ENCODE measurements around the gene GRM1. TPM values are rescaled to one million over a fixed set of nuclear protein-coding genes. Genes with fewer than 3 reads are reported as not detected.

The GRM1 gene
- total RNA-seq, 4 donors from 2014 or later, result under 0.01 to 0.19 TPM; not detected in 2

DNA sequence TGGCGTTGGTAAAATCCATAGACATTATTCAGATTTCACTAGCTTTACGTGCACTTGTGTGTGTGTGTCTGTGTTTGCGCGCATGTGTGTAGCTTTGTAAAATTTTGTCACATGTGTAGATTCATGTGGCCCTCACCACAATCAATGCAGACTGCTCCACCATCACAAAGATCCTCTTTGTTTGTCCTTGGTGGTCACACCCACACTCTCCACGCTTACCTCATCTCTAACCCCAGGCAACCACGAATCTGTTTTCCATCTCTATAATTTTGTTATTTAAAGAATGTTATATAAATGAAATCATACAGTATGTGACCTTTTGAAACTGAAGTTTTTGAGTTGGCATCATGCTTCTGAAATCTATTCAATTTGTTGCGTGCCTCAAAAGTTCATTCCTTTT is 58.5 kb downstream of the GRM1 start:
- Histone ChIP-seq H3K27ac (replicated peaks in 1 of 4) (no peak overlapping the region), H3K27me3 (no peaks in the 10 kb centered on the region), H3K9me3 (no peaks in the 10 kb centered on the region), H3K4me1 (no peaks in the 10 kb centered on the region), H3K36me3 (no peaks in the 10 kb centered on the region), H3K4me3 (no peak overlapping the region)
- intact Hi-C loops (cut with DNase I), result no loop called here
- TF ChIP-seq EP300 (IDR thresholded peaks at IDR 0.05) (no peak), POLR2A (IDR thresholded peaks at IDR 0.05; ENCODE audit: low read depth) (no peak), POLR2AphosphoS5 (IDR thresholded peaks at IDR 0.05) (no peak)
- TF ChIP-seq, protein P1, sequence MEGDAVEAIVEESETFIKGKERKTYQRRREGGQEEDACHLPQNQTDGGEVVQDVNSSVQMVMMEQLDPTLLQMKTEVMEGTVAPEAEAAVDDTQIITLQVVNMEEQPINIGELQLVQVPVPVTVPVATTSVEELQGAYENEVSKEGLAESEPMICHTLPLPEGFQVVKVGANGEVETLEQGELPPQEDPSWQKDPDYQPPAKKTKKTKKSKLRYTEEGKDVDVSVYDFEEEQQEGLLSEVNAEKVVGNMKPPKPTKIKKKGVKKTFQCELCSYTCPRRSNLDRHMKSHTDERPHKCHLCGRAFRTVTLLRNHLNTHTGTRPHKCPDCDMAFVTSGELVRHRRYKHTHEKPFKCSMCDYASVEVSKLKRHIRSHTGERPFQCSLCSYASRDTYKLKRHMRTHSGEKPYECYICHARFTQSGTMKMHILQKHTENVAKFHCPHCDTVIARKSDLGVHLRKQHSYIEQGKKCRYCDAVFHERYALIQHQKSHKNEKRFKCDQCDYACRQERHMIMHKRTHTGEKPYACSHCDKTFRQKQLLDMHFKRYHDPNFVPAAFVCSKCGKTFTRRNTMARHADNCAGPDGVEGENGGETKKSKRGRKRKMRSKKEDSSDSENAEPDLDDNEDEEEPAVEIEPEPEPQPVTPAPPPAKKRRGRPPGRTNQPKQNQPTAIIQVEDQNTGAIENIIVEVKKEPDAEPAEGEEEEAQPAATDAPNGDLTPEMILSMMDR (IDR thresholded peaks at IDR 0.05), result no peak
- 86% methylated on average over 7 of the region's 7 CpGs for WGBS
- no peak for DNase-seq (ENCODE audit: extremely low spot score)

DNA sequence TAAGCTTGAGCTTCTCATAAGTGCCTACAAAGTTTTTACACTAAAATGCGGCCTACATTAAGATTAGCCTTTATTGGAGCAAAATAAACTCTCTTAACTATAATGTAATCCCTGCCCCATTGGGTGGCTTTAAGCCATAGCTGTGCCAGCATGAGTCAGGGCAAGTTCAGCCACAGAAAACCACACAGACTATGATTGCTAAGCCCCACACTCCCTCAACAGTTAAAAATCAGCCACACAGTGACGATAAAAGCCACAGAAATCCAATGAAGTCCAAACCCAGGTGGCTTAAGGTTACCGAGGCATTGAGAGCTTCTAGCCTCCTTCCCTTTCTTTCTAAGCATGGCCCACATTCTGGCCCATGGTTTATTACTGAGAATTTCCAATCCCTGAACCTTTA is 61.6 kb downstream of the GRM1 start:
- Histone ChIP-seq H3K4me3 (no peak overlapping the region), H3K4me1 (no peaks in the 10 kb centered on the region), H3K27ac (replicated peaks in 1 of 4) (no peak overlapping the region), H3K9me3 (no peaks in the 10 kb centered on the region), H3K27me3 (no peaks in the 10 kb centered on the region), H3K36me3 (no peaks in the 10 kb centered on the region)
- 75% methylated on average over 3 of the region's 3 CpGs for WGBS
- intact Hi-C loops (cut with DNase I), result no loop called here
- no peak for DNase-seq (ENCODE audit: extremely low spot score)
- TF ChIP-seq POLR2A (IDR thresholded peaks at IDR 0.05; ENCODE audit: low read depth), result no peak
- TF ChIP-seq EP300 (IDR thresholded peaks at IDR 0.05), result no peak
- TF ChIP-seq, protein P1 (IDR thresholded peaks at IDR 0.05), result no peak
- no peak for TF ChIP-seq POLR2AphosphoS5 (IDR thresholded peaks at IDR 0.05)

DNA sequence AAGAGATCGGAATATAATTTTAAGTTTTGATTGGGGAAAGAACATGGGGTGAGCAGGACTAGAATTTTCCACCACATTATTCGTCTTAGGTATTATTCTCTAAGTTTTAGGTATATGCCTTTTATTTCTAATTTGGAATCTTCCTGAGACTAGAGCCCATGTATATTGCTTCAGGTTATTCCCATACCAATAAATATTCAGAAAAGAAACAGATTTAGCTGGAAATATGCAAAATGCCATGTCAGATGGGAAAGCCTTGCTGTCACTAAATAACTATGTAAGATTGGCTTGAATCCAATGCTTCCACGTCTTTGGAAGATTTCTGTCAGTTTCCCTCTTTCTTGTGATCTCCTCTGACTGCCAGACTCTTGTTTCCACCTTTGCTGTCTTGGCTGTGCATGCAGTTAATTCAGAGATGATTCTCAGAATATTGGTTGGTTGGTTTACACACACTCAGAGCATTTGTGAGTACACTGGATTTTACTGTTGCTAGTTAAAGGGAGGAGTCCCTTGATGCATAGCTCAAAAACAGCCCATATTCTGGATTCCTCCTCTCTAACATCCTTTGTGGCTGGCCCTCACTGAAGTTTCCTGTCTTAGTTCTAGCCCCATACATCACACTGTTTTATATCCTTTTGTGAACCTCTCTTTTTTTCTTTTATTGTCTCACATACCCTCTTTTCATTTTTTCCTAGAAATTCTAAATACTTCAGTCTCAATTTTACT is 64.3 kb downstream of the GRM1 start:
- 64% methylated on average over 3 of the region's 3 CpGs for WGBS
- no peaks in the 10 kb centered on the region for H3K36me3 ChIP-seq
- intact Hi-C loops (cut with DNase I), result no loop called here

DNA sequence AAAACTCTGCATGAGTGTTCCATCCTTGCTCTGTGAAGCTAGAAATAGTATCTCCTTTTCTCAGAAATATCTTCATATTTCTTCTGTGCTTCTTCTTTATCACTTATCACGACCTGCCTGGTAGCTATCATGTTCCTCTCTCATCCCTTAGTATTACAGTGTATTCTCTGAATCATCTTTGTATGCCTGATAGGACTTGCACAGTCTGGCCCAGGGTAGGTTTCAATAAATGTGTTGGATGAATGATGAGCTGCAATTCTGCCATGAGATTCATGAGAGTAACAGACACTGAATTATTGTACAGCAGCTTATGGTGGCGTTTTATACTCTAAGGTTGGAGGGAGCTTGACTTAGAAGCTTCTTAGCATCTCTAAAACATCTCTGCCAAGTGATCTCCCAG is 66.6 kb downstream of the GRM1 start:
- DNase-seq (ENCODE audit: extremely low spot score), result no peak
- no peaks in the 10 kb centered on the region for H3K9me3 ChIP-seq
- no peak overlapping the region for H3K4me3 ChIP-seq
- no peaks in the 10 kb centered on the region for H3K27me3 ChIP-seq
- 51% methylated on average over 2 of the region's 2 CpGs for WGBS
- no peaks in the 10 kb centered on the region for H3K36me3 ChIP-seq
- TF ChIP-seq, protein P1 (IDR thresholded peaks at IDR 0.05), result no peak
- no peak for TF ChIP-seq POLR2A (IDR thresholded peaks at IDR 0.05; ENCODE audit: low read depth)
- no peak for TF ChIP-seq EP300 (IDR thresholded peaks at IDR 0.05)
- TF ChIP-seq POLR2AphosphoS5 (IDR thresholded peaks at IDR 0.05), result no peak
- intact Hi-C loops (cut with DNase I), result no loop called here
- H3K27ac ChIP-seq (replicated peaks in 1 of 4), result no peak overlapping the region
- H3K4me1 ChIP-seq, result no peaks in the 10 kb centered on the region

More for the DNA sequence above, 64.3 kb downstream of the GRM1 start:
- H3K27ac ChIP-seq (replicated peaks in 1 of 4), result no peak overlapping the region
- TF ChIP-seq, protein P1 (IDR thresholded peaks at IDR 0.05), result no peak
- TF ChIP-seq POLR2A (IDR thresholded peaks at IDR 0.05; ENCODE audit: low read depth) (no peak), POLR2AphosphoS5 (IDR thresholded peaks at IDR 0.05) (no peak), EP300 (IDR thresholded peaks at IDR 0.05) (no peak)
- H3K9me3 ChIP-seq, result no peaks in the 10 kb centered on the region
- no peak overlapping the region for H3K4me3 ChIP-seq
- no peaks in the 10 kb centered on the region for H3K4me1 ChIP-seq
- H3K27me3 ChIP-seq, result no peaks in the 10 kb centered on the region
- no peak for DNase-seq (ENCODE audit: extremely low spot score)

DNA sequence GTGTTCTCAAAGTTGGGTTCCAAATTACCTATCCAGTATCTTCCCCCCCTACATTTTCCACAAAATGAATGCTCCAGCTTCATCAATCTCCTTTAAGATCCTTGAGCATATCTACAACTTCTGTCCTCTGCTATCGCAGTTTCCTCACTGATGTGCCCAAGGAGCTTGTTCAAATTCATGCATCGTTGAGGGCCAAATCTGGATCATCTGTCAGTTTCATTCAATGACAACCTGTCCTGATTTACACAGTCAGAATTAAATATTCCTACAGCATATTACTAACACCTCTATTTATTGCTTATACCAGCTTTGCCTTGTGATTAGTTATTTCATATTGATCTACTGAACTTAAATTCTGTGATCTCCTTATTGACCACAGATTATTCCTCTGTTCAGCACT is 68.7 kb downstream of the GRM1 start:
- intact Hi-C loops (cut with DNase I), result no loop called here
- no peak overlapping the region for H3K27ac ChIP-seq (replicated peaks in 1 of 4)
- no peak overlapping the region for H3K4me3 ChIP-seq
- no peaks in the 10 kb centered on the region for H3K9me3 ChIP-seq
- H3K4me1 ChIP-seq, result no peaks in the 10 kb centered on the region
- TF ChIP-seq, protein P1 (IDR thresholded peaks at IDR 0.05), result no peak
- TF ChIP-seq POLR2AphosphoS5 (IDR thresholded peaks at IDR 0.05) (no peak), EP300 (IDR thresholded peaks at IDR 0.05) (no peak), POLR2A (IDR thresholded peaks at IDR 0.05; ENCODE audit: low read depth) (no peak)
- no peaks in the 10 kb centered on the region for H3K36me3 ChIP-seq
- no peak for DNase-seq (ENCODE audit: extremely low spot score)
- 83% methylated on average over 2 of the region's 2 CpGs for WGBS
- H3K27me3 ChIP-seq, result no peaks in the 10 kb centered on the region
